CD4-positive, alpha-beta memory T cell (primary cell): ENCODE measurements around the gene RHO. TPM values are rescaled to one million over a fixed set of nuclear protein-coding genes. Genes with fewer than 3 reads are reported as not detected.
"Not testable (repeated sequence)": the region's sequence is repeated elsewhere in the genome, so short reads cannot be mapped to it uniquely, and the experiment has no call there.

ENCODE experiments used
- CTCF ChIA-PET: fragments of 350-600 bp; sonication (Branson Sonifier 250); formaldehyde crosslinking; loops from one replicate; lab custom pipeline; 2021; ENCODE audit warnings: inconsistent platforms; ENCODE audit not compliant: partially characterized antibody; lab: Charles Lee
- POLR2A ChIA-PET: fragments of 350-600 bp; sonication (Branson Sonifier 250); formaldehyde crosslinking; loops from one replicate; lab custom pipeline; 2021; ENCODE audit not compliant: partially characterized antibody; lab: Charles Lee
- DNase-seq, 5 donors: peaks; one replicate each; pipeline versions ENCODE4 v3.0.0 to v3.0.0-alpha.2; 2020 to 2022; ENCODE audit warnings: mixed read lengths in 1 of 5
- H3K27ac ChIP-seq: one replicate; pipeline ENCODE4 v1.7.0; 2013; ENCODE audit warnings: low read depth, low read length
- H3K27me3 ChIP-seq: 2 replicates; pipeline ENCODE4 v1.7.0; 2013; ENCODE audit warnings: mild to moderate bottlenecking, low read length, moderate library complexity; ENCODE audit not compliant: insufficient read depth
- H3K36me3 ChIP-seq: 2 replicates; pipeline ENCODE4 v1.7.0; 2013; ENCODE audit warnings: mild to moderate bottlenecking, low read length, moderate library complexity; ENCODE audit not compliant: insufficient read depth
- H3K4me1 ChIP-seq: 2 replicates; pipeline ENCODE4 v1.7.0; 2013; ENCODE audit warnings: mild to moderate bottlenecking, low read length, moderate library complexity; ENCODE audit not compliant: insufficient read depth
- H3K4me3 ChIP-seq, 2 donors: one replicate each; pipeline ENCODE4 v1.7.0; 2013; ENCODE audit warnings: low read length in 2 of 2, mild to moderate bottlenecking in 1 of 2
- H3K9me3 ChIP-seq, 2 donors: one replicate each; pipeline ENCODE4 v1.7.0; 2013; ENCODE audit warnings: low read length in 2 of 2, control low read depth in 1 of 2; ENCODE audit not compliant: control insufficient read depth in 1 of 2
- H3K27ac Mint-ChIP-seq, 7 donors: one replicate each; pipeline ENCODE4 v1.8.0; 2020 to 2021; ENCODE audit warnings: mixed read lengths in 7 of 7, mild to moderate bottlenecking in 6 of 7, inconsistent platforms in 3 of 7, moderate library complexity in 3 of 7
- H3K27me3 Mint-ChIP-seq, 2 donors: one replicate each; pipeline ENCODE4 v1.8.0; 2020 to 2021; ENCODE audit warnings: mixed read lengths in 2 of 2
- H3K36me3 Mint-ChIP-seq, 2 donors: one replicate each; pipeline ENCODE4 v1.8.0; 2020 to 2021; ENCODE audit warnings: mixed read lengths in 2 of 2, inconsistent platforms in 1 of 2, mild to moderate bottlenecking in 1 of 2
- H3K4me1 Mint-ChIP-seq, 4 donors: one replicate each; pipeline ENCODE4 v1.8.0; 2020 to 2021; ENCODE audit warnings: mixed read lengths in 4 of 4, mild to moderate bottlenecking in 1 of 4
- H3K4me3 Mint-ChIP-seq, 8 donors: one replicate each; pipeline ENCODE4 v1.8.0; 2020 to 2021; ENCODE audit warnings: mixed read lengths in 8 of 8, mild to moderate bottlenecking in 7 of 8, moderate library complexity in 6 of 8, inconsistent platforms in 3 of 8
- H3K9me3 Mint-ChIP-seq, 8 donors: one replicate each; pipeline ENCODE4 v1.8.0; 2020 to 2021; ENCODE audit warnings: mixed read lengths in 8 of 8, mild to moderate bottlenecking in 5 of 8, inconsistent platforms in 3 of 8, moderate library complexity in 1 of 8
- intact Hi-C: fragments of 100-400 bp; cut with micrococcal nuclease; formaldehyde crosslinking; loops from one replicate; pipeline ENCODE4 v1.15.1; 2023
- polyA plus RNA-seq, 2 donors: library from polyadenylated mRNA; unstranded; fragments of 300-500 nt; fragmentation: Illumina TruSeq; gene quantifications; one replicate each; pipeline ENCODE4 v1.2.3, GENCODE V29; 2021
- total RNA-seq, 2 experiments: library from RNA; stranded (reverse); gene quantifications; one replicate each; pipeline ENCODE4 v1.2.3, GENCODE V29; 2021

Gene RHO
- total and polyA plus RNA-seq, 4 experiments from 2014 or later = not detected

DNA sequence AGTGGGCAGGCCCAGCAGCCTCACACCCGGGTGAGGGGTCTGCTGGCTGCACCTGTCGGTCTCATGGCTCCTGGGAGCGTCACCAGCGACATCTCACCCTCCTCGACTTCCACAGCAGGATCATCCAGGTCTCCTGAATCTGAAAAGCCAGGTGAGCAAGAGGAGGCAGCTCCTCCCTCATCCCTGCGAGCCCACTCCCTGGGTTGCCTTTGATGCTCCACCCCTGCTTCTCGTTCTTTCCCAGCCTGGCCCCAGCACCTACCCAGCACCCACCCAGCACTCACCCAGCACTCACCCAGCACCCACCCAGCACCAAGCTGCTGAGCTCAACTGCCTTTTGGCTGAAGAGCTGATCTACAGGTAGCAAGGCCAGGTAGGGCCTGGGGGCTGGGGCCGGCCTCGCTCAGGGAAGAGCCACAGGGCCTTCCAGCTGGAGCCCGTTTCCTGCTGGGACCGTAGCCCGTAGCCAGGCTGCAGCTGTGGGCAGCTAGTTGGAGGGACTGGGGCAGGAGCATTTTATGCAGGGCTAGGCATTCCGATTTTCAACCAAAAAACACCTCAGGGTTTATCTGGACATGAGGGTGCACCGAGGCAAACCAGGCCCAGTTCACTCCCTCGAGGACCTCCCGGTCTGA is 14.8 kb downstream of the RHO start, which contains the start of gene H1-8:
TSS of gene H1-8 (plus strand) at position 20 of the 635 bp plus-strand sequence. CDS start at position 64, 44 bp downstream.
- Histone ChIP-seq H3K27me3 (no peaks in the 10 kb centered on the region), H3K4me1 (no peaks in the 10 kb centered on the region), H3K4me3 (no peak within 1 kb of the TSS), H3K36me3 (no peaks in the 10 kb centered on the region), H3K9me3 (no peaks in the 10 kb centered on the region), H3K27ac (no peak within 1 kb of the TSS)
- no peaks in the 10 kb centered on the region for H3K27me3 Mint-ChIP-seq
- ChIA-PET POLR2A (interaction anchor here (1.1 to 1.2 kb wide), 2 partner anchors 15 to 103 kb away, joined by 3 read pairs; partner anchors contain the start of genes IFT122 and MBD4), CTCF (interaction anchor here (0.8 kb wide), 1 partner anchor 53 kb away, joined by 3 read pairs; no protein-coding TSS in a partner anchor)
- no peak for DNase-seq
- no peaks in the 10 kb centered on the region for H3K36me3 Mint-ChIP-seq
- H3K9me3 Mint-ChIP-seq = no peaks in the 10 kb centered on the region
- H3K27ac Mint-ChIP-seq = no peak within 1 kb of the TSS
- no peaks in the 10 kb centered on the region for H3K4me1 Mint-ChIP-seq
- intact Hi-C loops = no loop called here
- H3K4me3 Mint-ChIP-seq = no peak within 1 kb of the TSS

DNA sequence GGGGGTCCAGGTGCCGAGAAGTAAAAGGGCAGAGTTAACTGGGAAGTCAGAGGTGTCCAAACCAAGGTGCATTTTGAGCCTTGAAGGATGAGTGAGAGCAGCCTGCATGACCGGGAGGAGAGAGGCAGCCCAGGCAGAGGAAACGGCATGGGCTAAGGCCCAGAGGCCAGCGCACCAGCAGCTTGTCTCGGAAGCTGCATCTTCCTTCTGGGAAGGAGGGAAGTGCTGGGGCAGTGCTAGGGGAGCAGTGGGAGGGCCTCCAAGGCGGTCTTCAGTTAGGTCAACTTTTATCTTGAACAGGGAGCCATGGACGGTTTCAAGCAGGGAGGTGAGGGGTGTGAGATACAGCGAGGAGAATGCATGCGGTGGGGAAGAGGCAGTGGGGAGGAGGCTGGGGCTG is 15.6 kb downstream of the RHO start:
- Mint-ChIP-seq H3K27ac (no peak overlapping the region), H3K4me3 (no peak overlapping the region), H3K9me3 (no peaks in the 10 kb centered on the region), H3K27me3 (no peaks in the 10 kb centered on the region), H3K4me1 (no peaks in the 10 kb centered on the region), H3K36me3 (no peaks in the 10 kb centered on the region)
- Histone ChIP-seq H3K27ac (no peak overlapping the region), H3K9me3 (no peaks in the 10 kb centered on the region), H3K4me3 (no peak overlapping the region), H3K36me3 (no peaks in the 10 kb centered on the region), H3K4me1 (no peaks in the 10 kb centered on the region), H3K27me3 (no peaks in the 10 kb centered on the region)
- POLR2A ChIA-PET = interaction anchor here (1.1 to 1.2 kb wide), 2 partner anchors 14 to 104 kb away, joined by 3 read pairs; partner anchors contain the start of genes IFT122 and MBD4
- intact Hi-C loops = no loop called here
- CTCF ChIA-PET = interaction anchor here (0.8 kb wide), 1 partner anchor 54 kb away, joined by 3 read pairs; no protein-coding TSS in a partner anchor
- DNase-seq = no peak

- H3K36me3 Mint-ChIP-seq, H3K36me3 ChIP-seq, CTCF ChIA-PET, H3K27ac Mint-ChIP-seq, H3K9me3 ChIP-seq, H3K9me3 Mint-ChIP-seq, H3K4me1 ChIP-seq, intact Hi-C loops, POLR2A ChIA-PET, DNase-seq, H3K4me3 ChIP-seq, H3K4me1 Mint-ChIP-seq, H3K27ac ChIP-seq, H3K27me3 Mint-ChIP-seq, H3K4me3 Mint-ChIP-seq, H3K27me3 ChIP-seq: not testable (repeated sequence)
These were observed 17.5 kb downstream of the RHO start for GRCh38 chr3:129545951-129546350.

- Histone ChIP-seq H3K9me3 (no peaks in the 10 kb centered on the region), H3K27ac (no peak overlapping the region), H3K27me3 (no peaks in the 10 kb centered on the region), H3K4me1 (no peaks in the 10 kb centered on the region), H3K4me3 (no peak overlapping the region), H3K36me3 (no peaks in the 10 kb centered on the region)
- CTCF ChIA-PET = no interaction called here
- Mint-ChIP-seq H3K4me3 (no peak overlapping the region), H3K27ac (peak overlapping the region in 1 of 7 donors; percentile 25), H3K4me1 (no peaks in the 10 kb centered on the region), H3K36me3 (no peaks in the 10 kb centered on the region), H3K9me3 (no peaks in the 10 kb centered on the region), H3K27me3 (no peaks in the 10 kb centered on the region)
- POLR2A ChIA-PET = no interaction called here
- intact Hi-C loops = no loop called here
- no peak for DNase-seq
These were observed 18.8 kb downstream of the RHO start for GRCh38 chr3:129547241-129547640.

GRCh38 chr3:129548104-129548965 is 19.9 kb downstream of the RHO start:
- no peaks in the 10 kb centered on the region for H3K27me3 Mint-ChIP-seq
- H3K36me3 ChIP-seq = no peaks in the 10 kb centered on the region

DNA sequence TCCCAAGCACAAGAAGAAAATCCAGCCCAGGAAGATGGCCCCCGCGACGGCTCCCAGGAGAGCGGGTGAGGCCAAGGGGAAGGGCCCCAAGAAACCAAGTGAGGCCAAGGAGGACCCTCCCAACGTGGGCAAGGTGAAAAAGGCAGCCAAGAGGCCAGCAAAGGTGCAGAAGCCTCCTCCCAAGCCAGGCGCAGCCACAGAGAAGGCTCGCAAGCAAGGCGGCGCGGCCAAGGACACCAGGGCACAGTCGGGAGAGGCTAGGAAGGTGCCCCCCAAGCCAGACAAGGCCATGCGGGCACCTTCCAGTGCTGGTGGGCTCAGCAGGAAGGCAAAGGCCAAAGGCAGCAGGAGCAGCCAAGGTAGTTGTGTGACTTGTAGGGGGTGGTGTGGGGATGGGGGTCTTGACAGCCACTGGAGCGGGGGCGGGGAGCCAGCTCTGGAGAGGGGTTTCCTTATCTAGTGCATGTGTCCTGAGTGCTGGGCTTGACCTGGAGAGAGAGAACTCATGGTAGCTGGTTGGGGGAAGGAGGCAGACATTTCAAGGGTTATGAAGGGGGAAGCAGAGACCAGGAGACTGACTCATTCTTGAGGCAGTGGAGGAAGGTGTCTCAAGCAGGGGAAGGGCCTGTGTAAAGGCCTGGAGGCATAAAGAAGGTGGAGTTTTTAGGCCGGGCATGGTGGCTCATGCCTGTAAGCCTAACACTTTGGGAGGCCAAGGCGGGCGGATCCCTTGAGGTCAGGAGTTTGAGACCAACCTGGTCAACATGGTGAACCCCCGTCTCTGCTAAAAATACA is 20.8 kb downstream of the RHO start:
- peak overlapping the region in 2 of 7 donors; percentile 26 to 81 for H3K27ac Mint-ChIP-seq
- no peak for DNase-seq
- POLR2A ChIA-PET = no interaction called here

More at GRCh38 chr3:129548104-129548965, 19.9 kb downstream of the RHO start:
- peaks cover 0 to 5% (median 2%) of the 10 kb centered on the region in 4 donors for H3K4me1 Mint-ChIP-seq
- DNase-seq = no peak
- H3K27ac Mint-ChIP-seq = no peak overlapping the region
- ChIA-PET POLR2A (no interaction called here), CTCF (no interaction called here)
- Histone ChIP-seq H3K9me3 (no peaks in the 10 kb centered on the region), H3K27me3 (no peaks in the 10 kb centered on the region), H3K27ac (no peak overlapping the region), H3K4me1 (no peaks in the 10 kb centered on the region), H3K4me3 (no peak overlapping the region)
- intact Hi-C loops = no loop called here
- no peaks in the 10 kb centered on the region for H3K36me3 Mint-ChIP-seq
- no peak overlapping the region for H3K4me3 Mint-ChIP-seq
- H3K9me3 Mint-ChIP-seq = no peaks in the 10 kb centered on the region

More for the DNA sequence above, 20.8 kb downstream of the RHO start:
- H3K27me3 Mint-ChIP-seq = no peaks in the 10 kb centered on the region
- Histone ChIP-seq H3K27ac (no peak overlapping the region), H3K36me3 (no peaks in the 10 kb centered on the region), H3K4me1 (peaks cover 4% of the 10 kb centered on the region), H3K9me3 (no peaks in the 10 kb centered on the region), H3K27me3 (no peaks in the 10 kb centered on the region), H3K4me3 (no peak overlapping the region)
- H3K36me3 Mint-ChIP-seq = no peaks in the 10 kb centered on the region
- no peak overlapping the region for H3K4me3 Mint-ChIP-seq
- H3K9me3 Mint-ChIP-seq = no peaks in the 10 kb centered on the region
- intact Hi-C loops = no loop called here
- H3K4me1 Mint-ChIP-seq = peaks cover 2 to 10% (median 8%) of the 10 kb centered on the region in 4 donors
- CTCF ChIA-PET = interaction anchor here (1.2 to 1.5 kb wide), 3 partner anchors 9 to 59 kb away, joined by 3 read pairs; no protein-coding TSS in a partner anchor
